ENCODE measurements around the gene CAPZA2. TPM values are rescaled to one million over a fixed set of nuclear protein-coding genes. Genes with fewer than 3 reads are reported as not detected.
"Not testable (repeated sequence)": the region's sequence is repeated elsewhere in the genome, so short reads cannot be mapped to it uniquely, and the experiment has no call there.

CAPZA2 gene
- total RNA-seq, 1 donor from 2014 or later: 371 TPM

- ATAC-seq (no peak), DNase-seq (no peak)
- intact Hi-C loops (cut with micrococcal nuclease): no loop called here
Measured at GRCh38 chr7:116949941-116950801, 87.8 kb downstream of the CAPZA2 start.

- intact Hi-C loops (cut with micrococcal nuclease): no loop called here
- no peak for ATAC-seq
- DNase-seq: no peak
Measured at GRCh38 chr7:116950889-116951351, 88.5 kb downstream of the CAPZA2 start.

- intact Hi-C loops (cut with micrococcal nuclease): no loop called here
- DNase-seq: no peak
- no peak for ATAC-seq
Measured at GRCh38 chr7:116951366-116952292, 89.2 kb downstream of the CAPZA2 start.

GRCh38 chr7:116952635-116953371 is 90.4 kb downstream of the CAPZA2 start:
- DNase-seq (peak; percentile 77), ATAC-seq (no peak)
- intact Hi-C loops (cut with micrococcal nuclease): no loop called here

- ATAC-seq: peak; percentile 59
- intact Hi-C loops (cut with micrococcal nuclease): no loop called here
- DNase-seq: peak; percentile 79
Measured at GRCh38 chr7:116953372-116953905, 91.1 kb downstream of the CAPZA2 start, which contains the start of gene ST7. TSS of gene ST7 (plus strand) at chr7:116953501. CDS start at chr7:116953541, 40 bp downstream.

- ATAC-seq: peak; percentile 51
- DNase-seq: peak; percentile 73
- intact Hi-C loops (cut with micrococcal nuclease): no loop called here
Measured at GRCh38 chr7:116953906-116954838, 91.8 kb downstream of the CAPZA2 start.

- intact Hi-C loops (cut with micrococcal nuclease): no loop called here
- no peak for ATAC-seq
- DNase-seq: no peak
Measured at GRCh38 chr7:116955340-116955739, 93.0 kb downstream of the CAPZA2 start.

- peak; percentile 22 for ATAC-seq
- intact Hi-C loops (cut with micrococcal nuclease): no loop called here
- peak; percentile 32 for DNase-seq
Measured at GRCh38 chr7:116955801-116956476, 93.6 kb downstream of the CAPZA2 start.

GRCh38 chr7:116956477-116956804 is 94.1 kb downstream of the CAPZA2 start:
- DNase-seq (no peak), ATAC-seq (no peak)
- intact Hi-C loops (cut with micrococcal nuclease): no loop called here

- intact Hi-C loops (cut with micrococcal nuclease): no loop called here
- ATAC-seq (no peak), DNase-seq (no peak)
Measured at GRCh38 chr7:116957874-116958273, 95.5 kb downstream of the CAPZA2 start.

- intact Hi-C loops (cut with micrococcal nuclease); ATAC-seq; DNase-seq: not testable (repeated sequence)
Measured at GRCh38 chr7:116961966-116962673, 99.7 kb downstream of the CAPZA2 start.

GRCh38 chr7:116963234-116963633 is 100.8 kb downstream of the CAPZA2 start:
- intact Hi-C loops (cut with micrococcal nuclease): no loop called here
- ATAC-seq (peak; percentile 75), DNase-seq (no peak)

- ATAC-seq (no peak), DNase-seq (no peak)
- intact Hi-C loops (cut with micrococcal nuclease): no loop called here
Measured at GRCh38 chr7:116966601-116967000, 104.2 kb downstream of the CAPZA2 start.

- intact Hi-C loops (cut with micrococcal nuclease): no loop called here
- DNase-seq (no peak), ATAC-seq (no peak)
Measured at GRCh38 chr7:116967254-116967922, 105.0 kb downstream of the CAPZA2 start.

GRCh38 chr7:116967983-116968382 is 105.6 kb downstream of the CAPZA2 start:
- intact Hi-C loops (cut with micrococcal nuclease): no loop called here
- no peak for DNase-seq
- no peak for ATAC-seq

- no peak for DNase-seq
- intact Hi-C loops (cut with micrococcal nuclease): no loop called here
- ATAC-seq: no peak
Measured at GRCh38 chr7:116968631-116969030, 106.2 kb downstream of the CAPZA2 start.

Measured in left ventricle myocardium superior (tissue), 1 donor.